SHP77 treated with DMSO at 0.1 percent for 48 hours (cell line): ENCODE measurements around the gene ARGFX.
A peak's percentile ranks its signal among the peaks of the same experiment; 100 is the strongest.
"Not testable (repeated sequence)": the region's sequence is repeated elsewhere in the genome, so short reads cannot be mapped to it uniquely, and the experiment has no call there.

Source experiments
- DNase-seq: peaks from one replicate; lab custom pipeline; 2025; lab: John Stamatoyannopoulos, UW

The ARGFX gene

DNA sequence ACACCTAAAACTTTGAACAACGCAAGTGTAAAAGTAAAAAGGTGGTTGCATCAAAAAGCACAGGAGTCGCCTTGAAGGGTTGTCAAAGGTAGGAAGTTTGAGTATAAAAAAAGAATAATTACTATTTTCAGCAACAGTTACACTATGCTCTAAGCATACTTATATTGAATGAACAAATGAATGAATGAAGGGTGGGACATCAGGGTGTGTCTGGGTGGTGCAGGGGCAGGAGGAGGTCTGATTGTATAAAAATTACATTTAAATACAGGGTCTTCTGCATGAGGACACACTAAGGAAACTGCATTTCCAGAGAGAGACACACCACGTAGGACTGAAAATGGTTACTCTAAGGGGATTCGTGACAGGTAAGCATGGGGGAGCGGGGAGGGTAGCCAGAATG, at the start of gene ARGFX:
Gene ARGFX (plus strand): TSS at position 301 of the 400 bp plus-strand sequence. CDS start 2,765 bp downstream, outside the sequence.
- no peak for DNase-seq

- no peak for DNase-seq
Measured at GRCh38 chr3:121517953-121518655, 49.6 kb upstream of the ARGFX start.

- no peak for DNase-seq
Measured at GRCh38 chr3:121520510-121520909, 47.2 kb upstream of the ARGFX start.

DNA sequence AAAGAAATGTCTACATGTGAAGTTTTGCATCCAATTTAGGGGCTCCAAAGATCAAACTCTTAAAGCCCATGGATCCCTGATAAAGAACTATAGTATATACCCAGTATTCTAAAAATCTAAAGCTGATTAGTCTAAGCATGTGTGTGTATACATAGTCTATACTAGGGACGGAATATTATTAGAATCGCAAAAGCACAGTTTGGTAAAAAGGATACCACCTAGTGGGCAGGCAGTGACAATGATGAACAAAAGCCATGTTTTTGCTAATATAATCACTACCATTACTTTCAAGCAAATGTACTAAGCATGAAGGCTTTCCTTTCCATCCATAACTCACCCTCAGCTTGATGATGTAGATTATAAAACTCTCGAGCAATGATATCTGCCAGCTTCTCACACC, 38.4 kb upstream of the ARGFX start:
- DNase-seq: no peak

DNA sequence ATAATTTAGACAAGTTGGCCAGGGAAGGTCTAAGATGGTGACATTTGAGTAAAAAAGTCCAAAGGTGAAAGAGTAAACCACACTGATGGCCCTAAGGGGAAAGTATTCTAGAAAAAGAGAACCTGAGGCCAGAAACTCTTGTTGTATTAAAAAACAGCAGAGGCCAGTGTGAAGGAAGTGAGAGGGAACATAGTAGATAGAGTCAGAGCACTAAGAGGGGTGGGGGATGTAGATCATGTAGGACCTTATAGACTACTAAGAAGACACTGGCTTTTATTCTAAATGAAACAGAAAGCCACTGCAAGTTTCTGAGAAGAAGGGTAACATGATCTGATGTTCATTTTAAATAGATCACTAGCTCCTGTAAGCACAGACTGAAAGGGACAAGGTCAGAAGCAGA, 36.5 kb upstream of the ARGFX start:
- no peak for DNase-seq

DNA sequence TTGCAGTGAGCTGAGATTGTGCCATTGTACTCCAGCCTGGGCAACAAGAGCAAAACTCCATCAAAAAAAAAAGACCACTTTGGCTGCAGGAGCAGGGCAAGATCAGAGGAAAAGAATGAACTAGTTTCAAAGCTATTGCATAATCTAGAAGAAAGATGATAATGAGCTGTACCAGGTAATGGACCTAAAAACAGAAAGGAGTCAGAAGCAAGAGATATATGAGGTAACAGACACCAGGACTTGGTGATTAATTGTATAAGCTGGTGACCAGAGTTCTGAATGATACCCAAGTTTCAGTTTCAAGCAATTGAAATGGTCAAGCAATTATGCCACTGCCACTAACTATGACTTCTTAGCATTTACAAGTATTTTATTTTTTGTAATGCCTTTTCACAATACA, 24.8 kb upstream of the ARGFX start:
- DNase-seq: no peak

DNA sequence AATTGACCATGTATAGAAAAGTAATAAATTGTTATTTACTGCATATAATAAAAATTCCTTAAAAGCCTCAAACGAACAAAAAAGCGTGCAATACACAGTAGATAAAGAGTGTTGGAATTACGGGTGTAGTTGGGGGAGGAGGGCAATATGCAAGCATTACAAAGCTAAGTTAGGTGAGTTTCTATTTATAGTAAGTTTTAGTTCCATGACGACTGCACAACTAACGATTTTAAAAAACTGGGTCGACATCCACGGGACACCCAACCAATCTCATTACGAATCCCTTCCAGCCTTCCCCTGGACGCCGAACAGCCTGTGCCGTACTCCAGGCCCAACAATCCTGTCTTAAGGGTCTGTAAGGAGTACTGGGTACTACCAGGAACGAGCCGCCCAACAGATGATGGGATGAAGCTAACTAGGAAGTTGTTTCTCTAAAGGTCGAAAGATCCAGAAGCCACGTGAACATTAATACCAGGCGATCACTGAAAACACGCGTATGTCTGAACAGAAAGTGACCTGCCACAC, 22.6 kb upstream of the ARGFX start:
- DNase-seq: no peak

DNA sequence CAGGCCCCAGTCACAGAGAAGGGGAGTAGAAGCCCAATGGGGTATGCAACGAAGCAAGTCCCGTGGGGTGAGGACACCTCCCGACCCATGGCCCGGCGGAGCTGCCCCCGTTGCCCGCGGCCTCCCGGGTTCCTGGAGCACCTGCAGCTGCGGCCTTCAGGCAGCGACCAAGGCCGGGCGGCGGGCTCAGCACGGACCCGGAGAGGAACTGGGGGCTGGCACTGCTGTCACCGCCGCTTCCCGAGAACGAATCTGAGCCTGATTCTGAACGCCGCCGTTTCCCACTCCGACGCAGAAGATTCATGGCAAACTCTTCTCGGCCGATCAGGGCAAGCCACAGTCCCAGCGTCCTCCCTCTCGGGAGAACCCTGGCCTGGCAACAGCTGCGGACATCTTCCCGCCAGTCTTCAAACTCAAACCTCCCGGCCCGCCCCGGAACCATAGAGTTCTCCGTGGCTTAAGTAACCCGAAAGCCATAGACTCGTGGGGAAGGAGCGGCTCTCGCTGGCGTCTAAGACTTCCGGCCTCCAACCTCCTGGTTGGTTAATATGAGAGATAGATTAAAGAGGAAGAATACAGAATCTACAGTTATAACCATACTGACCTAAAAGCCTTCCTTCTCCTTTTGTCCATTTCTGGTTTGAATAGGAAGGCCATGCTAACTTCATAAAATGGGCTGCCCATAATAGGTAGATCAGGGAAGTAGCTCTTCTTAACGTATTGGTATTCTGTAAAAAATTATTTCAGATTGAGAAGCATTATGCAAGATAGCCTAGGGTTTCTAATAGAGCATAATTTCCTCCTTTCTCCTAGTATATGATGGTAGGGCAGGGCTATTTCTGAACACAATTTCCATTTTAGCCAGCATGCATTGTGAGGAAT, 21.9 kb upstream of the ARGFX start, which contains the start of gene POLQ:
Gene POLQ (minus strand): TSS at position 415 of the 882 bp plus-strand sequence. CDS start 111 bp downstream, at position 304.
- DNase-seq: peak; percentile 85

DNA sequence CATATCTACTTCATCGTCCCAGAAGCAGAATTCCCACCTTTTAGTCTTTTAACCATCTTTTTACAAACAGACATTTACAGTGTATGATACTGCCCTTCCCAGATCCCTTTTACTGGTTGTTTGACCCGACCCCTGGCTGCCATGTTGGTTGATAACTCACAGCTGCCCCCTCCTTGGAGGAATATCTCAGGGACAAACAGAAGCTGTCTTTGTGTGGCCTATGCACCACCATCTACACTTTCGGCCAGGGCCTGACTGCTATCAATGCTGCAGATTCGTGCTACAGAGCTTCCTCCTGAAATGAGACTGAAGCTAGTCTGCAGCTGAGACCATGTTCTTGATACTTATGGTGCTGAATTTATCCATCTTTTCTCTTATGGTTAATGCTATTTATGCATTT, 15.4 kb upstream of the ARGFX start:
- DNase-seq: no peak

DNA sequence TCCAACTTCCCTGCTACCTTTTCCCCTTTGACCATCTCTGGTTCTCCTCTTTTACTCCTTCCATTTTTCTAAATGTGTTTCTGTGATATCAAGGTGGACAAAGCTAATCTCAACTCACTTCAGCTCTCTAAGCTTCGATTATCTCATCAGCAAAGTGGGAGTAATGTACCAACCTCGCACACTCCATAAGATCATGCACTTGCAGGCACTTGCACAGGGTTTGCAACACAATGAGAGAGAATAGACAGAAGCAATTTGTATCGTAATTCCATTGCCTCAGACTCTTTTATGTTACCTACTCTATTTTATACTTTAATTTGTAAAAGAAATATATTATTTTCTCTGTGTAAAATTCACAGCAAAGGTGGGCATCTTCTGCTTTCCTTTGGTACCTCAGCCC, 15.0 kb upstream of the ARGFX start:
- no peak for DNase-seq

DNA sequence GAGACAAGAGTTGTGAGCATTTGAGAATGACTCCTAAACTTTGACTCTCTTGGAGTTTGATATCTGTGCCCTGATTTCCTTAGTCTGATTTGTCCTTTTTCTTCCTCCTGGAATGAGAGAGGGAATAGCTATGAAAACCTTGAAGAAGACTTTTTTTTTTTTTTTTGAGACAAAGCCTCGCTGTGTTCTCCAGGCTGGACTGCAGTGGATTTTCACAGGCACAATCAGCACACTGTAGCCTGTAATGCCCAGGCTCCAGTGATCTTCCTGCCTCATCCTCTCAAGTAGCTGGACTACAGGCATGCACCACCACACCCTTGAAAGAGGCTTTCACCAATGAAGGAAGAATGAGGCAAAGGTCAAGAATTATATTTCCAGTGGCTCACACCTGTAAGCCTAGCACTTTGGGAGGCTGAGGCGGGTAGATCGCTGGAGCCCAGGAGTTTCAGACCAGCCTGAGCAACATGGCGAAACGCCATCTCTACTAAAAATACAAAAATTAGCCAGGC, 10.3 kb upstream of the ARGFX start:
- DNase-seq: no peak

- DNase-seq: no peak
Measured at GRCh38 chr3:121562148-121562547, 5.6 kb upstream of the ARGFX start.

DNA sequence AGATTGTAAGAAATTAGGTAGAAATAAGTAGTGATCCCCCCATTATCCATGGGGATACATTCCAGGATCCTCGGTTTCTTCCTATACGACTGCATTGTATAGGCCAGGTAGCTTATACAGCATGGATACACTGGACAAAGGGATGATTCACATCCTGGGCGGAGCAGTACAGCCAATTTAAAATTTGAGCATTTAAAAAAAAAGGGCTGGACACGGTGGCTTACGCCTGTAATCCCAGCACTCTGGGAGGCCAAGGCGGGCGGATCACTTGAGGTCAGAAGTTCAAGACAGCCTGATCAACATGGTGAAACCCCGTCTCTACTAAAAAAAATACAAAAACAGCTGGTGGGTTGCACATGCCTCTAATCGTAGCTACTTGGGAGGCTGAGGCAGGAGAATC, 976 bp upstream of the ARGFX start:
- no peak for DNase-seq

- DNase-seq: peak; percentile 32
Measured at GRCh38 chr3:121574449-121574848, 6.7 kb downstream of the ARGFX start.

- no peak for DNase-seq
Measured at GRCh38 chr3:121581691-121582090, 13.9 kb downstream of the ARGFX start.

- DNase-seq: no peak
Measured at GRCh38 chr3:121584418-121584817, 16.7 kb downstream of the ARGFX start.

GRCh38 chr3:121592856-121593702, 25.3 kb downstream of the ARGFX start, which contains the start of gene FBXO40:
FBXO40 (plus strand) TSS chr3:121593379; CDS start chr3:121620576, 27,197 bp downstream.
- peak; percentile 43 for DNase-seq

DNA sequence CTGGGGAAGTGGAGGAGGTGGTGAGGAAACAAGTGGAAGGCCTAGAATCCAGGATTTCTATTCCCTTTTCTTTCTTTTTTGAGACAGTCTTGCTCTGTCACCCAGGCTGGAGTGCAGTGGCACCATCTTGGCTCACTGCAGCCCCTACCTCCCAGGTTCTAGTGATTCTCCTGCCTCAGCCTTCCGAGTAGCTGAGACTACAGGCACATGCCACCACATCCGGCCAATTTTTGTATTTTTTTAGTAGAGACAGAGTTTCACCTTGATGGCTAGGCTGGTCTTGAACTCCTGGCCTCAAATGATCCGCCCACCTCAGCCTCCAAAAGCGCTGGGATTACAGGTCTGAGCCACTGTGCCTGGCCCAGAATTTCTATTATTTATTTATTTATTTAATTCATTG, 26.1 kb downstream of the ARGFX start:
- not testable (repeated sequence) for DNase-seq

DNA sequence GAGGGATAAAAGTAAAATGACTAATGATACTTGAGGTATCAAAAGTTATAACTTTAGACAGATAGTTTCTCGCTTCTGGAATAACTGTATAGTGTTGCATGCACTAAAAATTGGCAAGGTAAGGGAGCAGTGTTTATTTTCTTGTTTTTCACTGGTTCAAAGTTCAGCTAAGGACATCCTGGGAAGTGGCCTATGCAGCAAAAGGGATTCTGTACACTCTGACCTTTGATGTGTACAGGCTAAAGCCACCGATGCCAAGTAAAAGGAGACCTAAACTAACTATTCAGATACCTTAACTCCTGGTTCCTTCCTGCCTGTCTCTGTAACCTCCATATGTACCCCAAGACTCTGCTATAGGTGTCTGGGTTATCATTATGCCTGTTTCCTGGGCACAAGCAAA, 27.1 kb downstream of the ARGFX start:
- no peak for DNase-seq

DNA sequence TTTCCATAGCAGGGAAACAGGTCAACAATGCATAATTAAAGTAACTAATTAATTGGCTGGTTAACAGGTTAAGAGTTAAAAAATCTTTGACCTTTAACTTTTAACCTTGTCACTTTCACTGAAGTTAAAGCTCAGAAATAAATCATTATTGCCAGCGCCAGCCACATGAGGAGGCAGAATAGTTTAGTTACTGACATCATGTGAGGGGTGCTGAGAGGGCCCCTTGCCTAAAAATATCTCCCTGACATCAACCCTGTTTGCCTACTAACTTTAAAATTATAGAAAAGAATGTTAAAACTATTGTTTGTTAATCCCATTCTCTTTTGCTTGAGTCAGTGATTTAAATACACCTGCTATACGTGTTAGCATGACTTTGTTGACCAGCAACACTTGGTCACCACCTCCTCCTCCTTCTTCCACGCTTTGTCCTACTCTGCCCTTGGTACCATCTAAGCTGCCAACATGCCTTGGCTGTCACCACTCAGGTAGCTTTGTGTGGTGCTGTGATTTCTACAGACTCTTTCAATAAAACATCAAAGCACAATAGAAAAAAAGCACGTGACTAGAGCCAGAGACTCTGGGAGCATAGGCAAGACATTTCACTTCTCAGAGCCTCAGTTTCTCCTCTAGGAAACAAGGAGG, 28.1 kb downstream of the ARGFX start:
- DNase-seq: no peak

- no peak for DNase-seq
Measured at GRCh38 chr3:121598564-121598963, 30.8 kb downstream of the ARGFX start.
